A204.1 (cell line): ENCODE results near the gene METTL14.
"Not testable (repeated sequence)": the region's sequence is repeated elsewhere in the genome, so short reads cannot be mapped to it uniquely, and the experiment has no call there.

Source experiments
- FAIRE-seq: peaks from 2 replicates; lab custom pipeline; 2012; peaks lifted over from hg19 to GRCh38; lab: Jason Lieb, UNC

Gene METTL14

GRCh38 chr4:118684873-118685811 is at the start of gene METTL14:
TSS of gene METTL14 (plus strand) at chr4:118685392. CDS start at chr4:118685535, 143 bp downstream.
- FAIRE-seq, result peak; percentile 72

- FAIRE-seq, result not testable (repeated sequence)
Measured at GRCh38 chr4:118636126-118636525, 49.1 kb upstream of the METTL14 start.

GRCh38 chr4:118664665-118665064 is 20.5 kb upstream of the METTL14 start:
- not testable (repeated sequence) for FAIRE-seq

- FAIRE-seq, result not testable (repeated sequence)
Measured at GRCh38 chr4:118669220-118669619, 16.0 kb upstream of the METTL14 start.

DNA sequence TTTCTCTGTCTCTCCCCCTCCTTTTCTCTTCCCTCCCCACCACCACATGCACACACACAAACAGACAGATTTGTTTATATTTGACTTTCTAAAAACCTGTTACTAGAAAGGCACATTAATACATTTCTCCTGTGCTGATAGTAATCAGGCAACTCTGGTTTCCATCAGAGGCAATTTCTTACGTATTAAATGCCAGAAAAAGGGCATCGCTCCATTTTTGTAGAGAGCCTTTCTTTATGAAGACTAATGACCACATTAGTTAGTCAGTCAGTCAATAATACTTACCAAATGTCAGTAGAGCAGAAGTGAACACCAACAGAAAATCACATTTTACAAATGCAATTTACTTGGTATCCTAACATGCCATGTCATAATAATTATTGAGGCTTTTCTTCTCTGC is 14.2 kb upstream of the METTL14 start:
- FAIRE-seq, result not testable (repeated sequence)

GRCh38 chr4:118676128-118676527 is 9.1 kb upstream of the METTL14 start:
- FAIRE-seq, result no peak

- no peak for FAIRE-seq
Measured at GRCh38 chr4:118680808-118681207, 4.4 kb upstream of the METTL14 start.

- FAIRE-seq, result peak; percentile 19
Measured at GRCh38 chr4:118682928-118683327, 2.3 kb upstream of the METTL14 start.

GRCh38 chr4:118683513-118683912 is 1.7 kb upstream of the METTL14 start:
- no peak for FAIRE-seq

DNA sequence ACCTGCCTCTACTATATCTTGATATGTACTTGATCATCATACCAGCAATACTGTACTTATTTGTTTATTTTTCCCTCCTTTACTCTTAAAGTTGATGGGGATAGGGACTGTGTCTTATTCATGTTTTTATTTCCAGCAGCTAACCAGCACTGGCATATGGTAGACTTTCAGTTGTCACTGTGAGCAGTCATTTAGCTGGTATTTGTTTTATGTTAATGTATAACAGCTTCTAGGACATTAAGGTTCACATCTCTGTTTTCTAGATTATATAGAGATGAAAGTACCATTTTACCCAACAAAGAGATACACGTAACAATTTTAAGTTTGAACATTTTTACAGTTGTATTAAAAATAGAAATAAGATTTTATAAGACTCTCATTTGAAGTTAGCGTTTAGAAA is 17.9 kb downstream of the METTL14 start:
- no peak for FAIRE-seq

- FAIRE-seq, result peak; percentile 80
Measured at GRCh38 chr4:118711052-118711451, 25.9 kb downstream of the METTL14 start.

DNA sequence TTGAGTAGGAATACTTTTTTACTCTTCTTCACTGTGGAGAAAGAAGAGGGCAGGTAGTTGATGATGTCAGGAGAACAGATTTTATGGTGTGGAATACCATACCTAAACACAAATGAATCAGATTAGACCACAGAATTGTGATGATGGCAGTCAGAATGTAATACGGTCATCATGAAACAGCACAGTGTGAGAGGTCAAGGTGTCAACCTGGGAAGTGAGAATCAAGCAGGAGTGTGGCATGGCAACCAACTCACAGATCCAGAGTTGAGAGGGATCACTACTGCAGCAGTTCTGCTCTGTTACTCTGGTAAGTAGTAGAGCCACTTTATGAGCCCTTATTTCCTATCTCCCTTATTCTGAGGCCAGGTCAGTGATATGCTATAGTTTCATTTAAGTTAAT is 27.7 kb downstream of the METTL14 start:
- no peak for FAIRE-seq

- FAIRE-seq, result no peak
Measured at GRCh38 chr4:118714682-118715081, 29.5 kb downstream of the METTL14 start.

DNA sequence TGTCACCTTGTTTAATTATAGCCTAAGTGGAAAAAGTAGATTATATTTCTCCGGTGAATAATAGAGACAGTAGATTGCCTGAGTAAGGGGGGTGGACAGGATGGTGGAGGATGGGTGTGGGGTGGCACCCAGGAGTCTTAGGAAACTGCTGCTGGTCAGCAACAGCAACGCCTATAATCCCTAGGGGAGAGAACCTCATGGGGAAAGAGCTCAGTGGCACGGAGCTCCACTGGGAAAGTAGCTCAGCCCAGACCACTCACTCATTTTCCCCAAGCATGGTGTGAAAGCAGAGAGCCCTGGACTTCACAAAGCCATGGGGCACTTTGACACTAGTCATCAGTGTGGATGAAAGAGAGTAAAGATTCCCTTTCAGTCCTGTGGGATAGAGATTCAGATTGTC is 31.1 kb downstream of the METTL14 start:
- FAIRE-seq, result no peak

GRCh38 chr4:118718511-118719170 is 33.4 kb downstream of the METTL14 start:
- no peak for FAIRE-seq

- no peak for FAIRE-seq
Measured at GRCh38 chr4:118721752-118722151, 36.6 kb downstream of the METTL14 start.

- FAIRE-seq, result no peak
Measured at GRCh38 chr4:118723369-118723768, 38.2 kb downstream of the METTL14 start.

- FAIRE-seq, result no peak
Measured at GRCh38 chr4:118727360-118727759, 42.2 kb downstream of the METTL14 start.

- no peak for FAIRE-seq
Measured at GRCh38 chr4:118729287-118730286, 44.4 kb downstream of the METTL14 start.

DNA sequence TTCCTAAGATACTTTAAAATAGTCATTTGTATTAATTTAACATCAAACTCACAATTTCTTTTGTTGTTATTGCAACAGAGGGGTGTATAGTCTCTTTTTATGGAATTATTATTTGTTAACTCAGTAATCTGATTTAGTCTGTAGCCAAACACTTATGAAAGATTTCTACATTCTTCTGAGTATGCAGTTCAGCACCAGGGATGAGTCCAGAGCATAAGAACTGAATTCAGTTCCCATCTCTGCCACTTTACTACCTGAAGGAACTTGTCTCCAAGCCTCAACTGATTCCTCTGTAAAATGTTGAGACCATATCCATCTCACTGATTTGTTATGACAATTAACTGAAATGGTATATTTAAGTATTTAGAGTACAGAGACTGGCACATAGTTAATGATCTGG is 45.5 kb downstream of the METTL14 start:
- no peak for FAIRE-seq

- FAIRE-seq, result no peak
Measured at GRCh38 chr4:118732591-118733330, 47.6 kb downstream of the METTL14 start.
